Measurements from ENCODE around the gene STK32B.

GRCh38 chr4:5467111-5467510 is 415.8 kb downstream of the STK32B start:
- TF ChIP-seq ATF2 (tag by site-specific recombination; IDR thresholded peaks at IDR 0.05; ENCODE audit: low read depth) (no peak), ZNF670 (tag by site-specific recombination; IDR thresholded peaks at IDR 0.05; ENCODE audit: low read depth) (no peak), CTCF (tag by site-specific recombination; IDR thresholded peaks at IDR 0.05) (no peak), SP3 (tag by site-specific recombination; IDR thresholded peaks at IDR 0.05) (no peak), ZNF785 (tag by site-specific recombination; IDR thresholded peaks at IDR 0.05) (no peak), ZNF692 (tag by site-specific recombination; IDR thresholded peaks at IDR 0.05) (no peak), ZNF639 (tag by site-specific recombination; IDR thresholded peaks at IDR 0.05) (no peak), ZNF626 (tag by site-specific recombination; IDR thresholded peaks at IDR 0.05) (no peak), TRIM28 (IDR thresholded peaks at IDR 0.05; ENCODE audit: borderline replicate concordance, low read length) (no peak)

Data from HEK293 (cell line).